BLaER1 (cell line): ENCODE measurements around the gene C1orf50.

Source experiments
- H3K27ac ChIP-seq: shearing (Covaris generic); formaldehyde crosslinking; 2 replicates; pipeline ENCODE4 v1.8.1; 2022
- H3K27me3 ChIP-seq: shearing (Covaris generic); formaldehyde crosslinking; 2 replicates; pipeline ENCODE4 v1.8.1; 2022
- H3K36me3 ChIP-seq: shearing (Covaris generic); formaldehyde crosslinking; 2 replicates; pipeline ENCODE4 v1.8.1; 2022
- H3K4me1 ChIP-seq: shearing (Covaris generic); formaldehyde crosslinking; 2 replicates; pipeline ENCODE4 v1.8.1; 2022
- H3K4me2 ChIP-seq: shearing (Covaris generic); formaldehyde crosslinking; 2 replicates; pipeline ENCODE4 v1.8.1; 2022
- H3K4me3 ChIP-seq: shearing (Covaris generic); formaldehyde crosslinking; 2 replicates; pipeline ENCODE4 v1.8.1; 2022
- H3K9ac ChIP-seq: shearing (Covaris generic); formaldehyde crosslinking; 2 replicates; pipeline ENCODE4 v1.8.1; 2022
- H3K9me3 ChIP-seq: shearing (Covaris generic); formaldehyde crosslinking; 2 replicates; pipeline ENCODE4 v1.8.1; 2022
- H4K20me1 ChIP-seq: shearing (Covaris generic); formaldehyde crosslinking; 2 replicates; pipeline ENCODE4 v1.8.1; 2022
- Cebpa-rat ChIP-seq: shearing (Covaris generic); IDR thresholded peaks from 2 replicates; pipeline ENCODE4 v1.8.1; 2022

Gene C1orf50

DNA sequence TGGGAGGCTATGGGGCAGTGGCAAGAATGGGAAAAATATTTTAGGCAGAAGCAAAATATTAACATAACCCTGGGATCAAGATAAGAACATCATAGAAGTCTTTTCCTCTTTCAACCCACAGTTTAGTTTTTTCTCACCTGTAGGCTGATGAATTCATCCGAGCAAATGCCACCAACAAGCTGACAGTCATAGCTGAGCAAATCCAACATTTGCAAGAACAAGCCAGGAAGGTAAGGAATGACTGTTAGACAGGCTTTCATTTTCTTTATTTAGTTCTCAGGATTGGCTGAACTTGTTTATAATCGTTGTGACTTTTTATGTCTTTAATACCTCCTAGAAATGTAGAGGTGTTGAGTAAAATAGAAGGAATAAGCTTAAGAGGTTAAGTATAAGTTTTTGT is 6.4 kb downstream of the C1orf50 start:
- Histone ChIP-seq H3K9me3 (no peaks in the 10 kb centered on the region), H3K4me2 (no peak overlapping the region), H3K4me3 (no peak overlapping the region), H3K27me3 (no peaks in the 10 kb centered on the region), H3K27ac (no peak overlapping the region), H3K4me1 (peaks cover 10% of the 10 kb centered on the region), H3K9ac (no peak overlapping the region), H4K20me1 (peaks cover 30% of the 10 kb centered on the region), H3K36me3 (peaks cover 88% of the 10 kb centered on the region)
- TF ChIP-seq Cebpa-rat, result no peak

DNA sequence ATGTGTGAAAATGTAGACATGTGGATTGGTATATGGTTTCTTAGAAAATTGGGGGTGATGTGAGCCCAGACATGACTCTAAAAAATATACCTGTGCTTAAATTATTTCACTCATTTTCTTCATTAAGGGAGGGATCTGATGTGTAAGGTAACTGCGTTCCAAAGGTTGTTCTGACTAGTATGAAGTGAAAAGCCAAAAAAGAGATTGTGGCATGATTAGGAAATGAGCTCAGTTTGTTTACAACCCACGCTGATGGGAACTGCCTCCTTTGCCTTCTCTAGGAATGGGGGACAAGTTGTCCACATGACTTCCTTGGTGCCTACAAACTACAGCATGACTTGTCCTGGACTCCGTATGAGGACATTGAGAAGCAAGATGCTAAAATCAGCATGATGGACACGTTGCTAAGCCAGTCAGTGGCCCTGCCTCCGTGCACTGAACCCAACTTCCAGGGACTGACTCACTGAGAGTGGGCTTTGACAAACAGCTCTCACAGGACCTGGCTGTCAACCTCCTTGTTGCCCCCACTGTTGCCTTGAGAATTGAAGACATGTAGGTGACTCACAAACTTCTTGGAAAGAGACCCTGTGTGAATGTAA is 8.0 kb downstream of the C1orf50 start:
- H4K20me1 ChIP-seq, result peaks cover 30% of the 10 kb centered on the region
- H3K27ac ChIP-seq, result no peak overlapping the region
- TF ChIP-seq Cebpa-rat, result no peak
- no peak overlapping the region for H3K4me3 ChIP-seq
- peaks cover 89% of the 10 kb centered on the region for H3K36me3 ChIP-seq
- H3K27me3 ChIP-seq, result no peaks in the 10 kb centered on the region
- H3K9ac ChIP-seq, result no peak overlapping the region
- H3K9me3 ChIP-seq, result no peaks in the 10 kb centered on the region
- no peak overlapping the region for H3K4me2 ChIP-seq
- no peaks in the 10 kb centered on the region for H3K4me1 ChIP-seq

DNA sequence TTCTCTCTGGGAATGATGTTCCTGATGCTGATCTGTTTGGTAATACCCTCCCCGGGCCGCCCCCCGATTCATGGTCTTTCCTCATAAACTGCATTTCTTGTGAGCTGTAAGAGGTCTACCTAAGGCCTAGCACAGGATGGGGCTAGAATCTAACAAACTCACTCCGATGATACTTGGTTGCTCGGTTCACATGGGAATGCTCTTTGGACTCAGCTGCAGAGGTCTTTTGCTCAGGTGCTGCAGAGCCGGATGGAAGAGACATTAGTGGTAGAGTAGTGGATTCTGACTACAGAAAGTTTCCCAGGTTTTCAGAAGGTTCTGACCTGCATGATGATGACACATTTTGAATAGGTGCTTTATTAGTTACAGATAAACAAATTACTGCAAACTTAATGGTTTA is 9.5 kb downstream of the C1orf50 start:
- H3K4me1 ChIP-seq, result no peaks in the 10 kb centered on the region
- H3K4me2 ChIP-seq, result no peak overlapping the region
- TF ChIP-seq Cebpa-rat, result no peak
- no peaks in the 10 kb centered on the region for H3K9me3 ChIP-seq
- no peak overlapping the region for H3K27ac ChIP-seq
- peaks cover 30% of the 10 kb centered on the region for H4K20me1 ChIP-seq
- no peaks in the 10 kb centered on the region for H3K27me3 ChIP-seq
- peaks cover 97% of the 10 kb centered on the region for H3K36me3 ChIP-seq
- H3K4me3 ChIP-seq, result no peak overlapping the region
- no peak overlapping the region for H3K9ac ChIP-seq

DNA sequence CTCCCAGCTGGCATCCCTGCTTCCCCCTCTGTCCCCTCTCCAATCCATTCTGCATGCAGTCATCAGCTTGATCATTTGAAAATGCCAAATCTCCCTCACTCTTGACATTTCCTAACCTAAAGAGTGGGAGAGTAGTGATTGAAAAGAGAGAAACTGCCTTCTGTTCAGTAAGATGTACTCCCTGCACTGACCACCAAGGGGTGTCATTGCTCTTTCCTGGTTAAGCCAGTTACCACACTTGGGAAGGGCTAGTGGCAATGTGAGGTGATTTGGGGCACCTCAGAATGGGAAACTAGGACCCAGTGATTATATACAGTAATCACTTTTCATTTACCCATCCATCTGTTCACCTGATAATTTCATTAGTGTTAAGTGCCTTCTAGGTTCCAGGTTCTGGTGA is 10.8 kb downstream of the C1orf50 start:
- no peak for TF ChIP-seq Cebpa-rat
- Histone ChIP-seq H3K4me3 (no peak overlapping the region), H3K36me3 (peaks cover 98% of the 10 kb centered on the region), H3K9me3 (no peaks in the 10 kb centered on the region), H3K4me2 (no peak overlapping the region), H3K9ac (no peak overlapping the region), H3K27ac (no peak overlapping the region), H4K20me1 (peaks cover 26% of the 10 kb centered on the region), H3K27me3 (no peaks in the 10 kb centered on the region), H3K4me1 (0 out of 2 replicates have a peak, but pooled peaks cover 6% of the 10 kb centered on the region)

DNA sequence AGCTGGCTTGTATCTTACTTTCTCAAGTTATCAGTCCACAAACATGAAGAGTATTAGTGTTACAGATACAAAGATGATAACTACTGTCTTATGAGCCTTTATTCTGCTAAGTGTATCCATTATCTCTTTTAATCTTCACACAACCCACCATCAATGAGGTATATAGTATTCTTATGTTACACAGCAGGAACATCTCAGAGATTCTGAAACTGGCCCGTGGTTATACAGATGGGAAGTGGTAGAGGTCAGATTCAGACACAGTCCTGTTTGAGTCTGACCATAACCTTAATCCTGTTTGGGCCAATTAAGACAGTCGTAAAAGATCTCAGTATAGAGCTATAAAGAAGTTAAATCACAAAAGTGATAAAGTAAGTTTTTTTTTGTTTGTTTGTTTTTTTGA is 12.7 kb downstream of the C1orf50 start:
- TF ChIP-seq Cebpa-rat, result no peak
- H3K36me3 ChIP-seq, result peaks cover 96% of the 10 kb centered on the region
- no peak overlapping the region for H3K27ac ChIP-seq
- H3K4me3 ChIP-seq, result no peak overlapping the region
- no peaks in the 10 kb centered on the region for H3K9me3 ChIP-seq
- no peaks in the 10 kb centered on the region for H3K27me3 ChIP-seq
- H4K20me1 ChIP-seq, result 0 out of 2 replicates have a peak, but pooled peaks cover 11% of the 10 kb centered on the region
- H3K4me2 ChIP-seq, result no peak overlapping the region
- H3K4me1 ChIP-seq, result peaks cover 10% of the 10 kb centered on the region
- H3K9ac ChIP-seq, result no peak overlapping the region

DNA sequence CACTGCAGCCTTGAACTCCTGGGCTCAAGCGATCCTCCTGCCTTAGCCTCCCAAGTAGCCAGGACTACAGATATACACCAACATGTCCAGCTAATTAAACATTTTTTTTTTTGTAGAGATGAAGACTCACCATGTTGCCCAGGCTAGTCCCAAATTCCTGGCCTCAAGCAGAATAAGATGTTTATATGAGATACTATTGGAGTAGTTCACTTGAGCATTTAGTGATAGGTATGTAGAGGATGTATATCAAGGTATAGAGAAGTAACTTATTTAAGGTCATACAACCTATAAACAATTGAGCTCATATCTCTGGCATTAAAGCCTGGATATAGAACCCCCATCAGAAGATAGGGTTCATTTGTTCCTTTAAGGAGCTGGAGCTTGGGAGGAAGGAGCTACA is 13.1 kb downstream of the C1orf50 start:
- peaks cover 92% of the 10 kb centered on the region for H3K36me3 ChIP-seq
- H4K20me1 ChIP-seq, result 0 out of 2 replicates have a peak, but pooled peaks cover 11% of the 10 kb centered on the region
- no peak for TF ChIP-seq Cebpa-rat
- no peak overlapping the region for H3K4me3 ChIP-seq
- no peaks in the 10 kb centered on the region for H3K27me3 ChIP-seq
- H3K9ac ChIP-seq, result no peak overlapping the region
- H3K4me2 ChIP-seq, result no peak overlapping the region
- H3K27ac ChIP-seq, result no peak overlapping the region
- peaks cover 15% of the 10 kb centered on the region for H3K4me1 ChIP-seq
- H3K9me3 ChIP-seq, result no peaks in the 10 kb centered on the region

DNA sequence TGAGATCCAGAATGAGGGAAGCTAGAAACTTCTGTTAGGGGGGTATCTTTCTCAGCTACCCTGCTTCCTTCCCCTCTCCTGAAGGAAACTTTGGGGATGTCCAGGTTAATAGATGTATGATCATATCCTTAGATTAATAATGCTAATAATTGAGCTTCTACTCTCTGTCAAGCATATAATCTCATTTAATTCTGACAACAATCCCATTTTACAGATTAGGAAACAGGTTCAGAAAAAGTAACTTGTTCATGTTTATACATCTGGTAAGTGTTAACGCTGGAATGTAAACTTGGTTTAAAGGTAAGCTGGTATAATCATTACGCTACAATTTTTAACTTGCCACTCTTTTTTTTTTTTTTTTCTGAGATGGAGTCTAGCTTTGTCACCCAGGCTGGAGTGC is 16.0 kb downstream of the C1orf50 start:
- Histone ChIP-seq H3K4me2 (no peak overlapping the region), H3K27ac (no peak overlapping the region), H4K20me1 (no peaks in the 10 kb centered on the region), H3K27me3 (no peaks in the 10 kb centered on the region), H3K36me3 (peaks cover 62% of the 10 kb centered on the region), H3K9ac (no peak overlapping the region), H3K4me1 (peaks cover 24% of the 10 kb centered on the region), H3K9me3 (no peaks in the 10 kb centered on the region), H3K4me3 (no peak overlapping the region)
- no peak for TF ChIP-seq Cebpa-rat

DNA sequence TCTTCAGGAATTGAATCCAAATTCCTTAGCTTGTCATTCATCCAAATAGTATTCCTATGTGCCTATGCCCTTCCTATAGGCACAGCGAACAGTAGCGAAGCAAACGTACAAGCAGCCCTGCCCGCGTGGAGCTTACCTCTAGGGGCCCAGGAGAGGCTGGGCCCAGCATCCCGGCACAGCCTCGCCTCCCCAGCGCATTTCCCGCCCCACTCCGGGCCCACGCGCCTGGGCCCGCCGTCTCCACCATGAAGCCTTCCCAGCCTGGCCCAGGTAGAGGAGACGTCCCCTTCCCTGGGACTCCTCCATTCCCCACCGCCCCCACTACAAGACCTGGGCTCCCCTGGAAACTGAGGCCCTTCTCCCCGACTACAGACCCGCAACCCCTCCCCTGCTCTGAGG is 17.5 kb downstream of the C1orf50 start:
- no peak overlapping the region for H3K4me3 ChIP-seq
- no peaks in the 10 kb centered on the region for H4K20me1 ChIP-seq
- TF ChIP-seq Cebpa-rat, result no peak
- peaks cover 24% of the 10 kb centered on the region for H3K4me1 ChIP-seq
- H3K4me2 ChIP-seq, result peak overlapping the region; percentile 81
- no peaks in the 10 kb centered on the region for H3K9me3 ChIP-seq
- H3K27me3 ChIP-seq, result no peaks in the 10 kb centered on the region
- H3K36me3 ChIP-seq, result peaks cover 50% of the 10 kb centered on the region
- H3K9ac ChIP-seq, result no peak overlapping the region
- no peak overlapping the region for H3K27ac ChIP-seq

DNA sequence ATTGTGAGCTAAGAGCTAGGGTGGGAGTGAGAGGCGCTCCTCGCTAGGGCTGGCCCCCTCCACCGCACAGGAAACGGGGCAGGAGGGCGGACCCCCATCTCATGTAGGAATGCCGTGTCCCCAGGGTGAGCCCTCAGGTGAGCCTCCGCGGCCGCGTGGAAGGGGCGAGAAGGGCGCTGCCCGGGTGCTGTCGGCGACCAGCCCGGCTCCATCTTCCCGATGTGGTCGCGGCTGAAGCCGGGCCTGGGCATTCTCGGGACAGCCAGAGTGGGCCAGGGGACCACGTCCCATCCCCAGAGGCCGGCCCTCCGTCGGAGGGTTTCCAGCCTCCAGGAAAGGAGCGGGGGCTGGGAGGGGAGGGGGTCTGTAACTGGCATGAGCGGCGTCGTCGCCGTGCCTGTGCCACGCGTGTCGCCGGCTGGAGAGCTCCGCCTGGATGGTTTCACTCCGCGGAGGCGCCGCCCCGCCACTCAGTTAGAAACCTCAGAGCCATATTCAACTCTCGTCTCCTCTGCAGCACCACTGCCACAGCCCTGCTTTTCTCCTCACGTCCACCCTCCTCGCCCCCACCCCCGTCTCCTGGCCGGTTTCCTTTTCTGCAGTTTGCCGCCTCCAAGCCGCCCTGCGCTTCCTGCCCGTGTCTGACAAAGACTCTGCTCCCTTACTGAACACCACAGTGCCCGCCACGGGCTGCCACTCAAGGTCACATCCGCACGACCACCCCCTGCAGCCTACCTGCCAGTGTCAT is 18.1 kb downstream of the C1orf50 start, which contains the start of gene TMEM269:
TMEM269 (plus strand) TSS at position 46 of the 748 bp plus-strand sequence. CDS start 4,903 bp downstream, outside the sequence.
- no peak for TF ChIP-seq Cebpa-rat
- no peaks in the 10 kb centered on the region for H3K27me3 ChIP-seq
- peak within 1 kb of the TSS; percentile 15; the same call in 1 of the 2 replicates for H3K9ac ChIP-seq
- H3K36me3 ChIP-seq, result peaks cover 44% of the 10 kb centered on the region
- H3K9me3 ChIP-seq, result no peaks in the 10 kb centered on the region
- no peaks in the 10 kb centered on the region for H4K20me1 ChIP-seq
- peaks cover 24% of the 10 kb centered on the region for H3K4me1 ChIP-seq
- 0 out of 2 replicates have a peak within 1 kb of the TSS, but pooled peaks have one; percentile 38 for H3K4me3 ChIP-seq
- peak within 1 kb of the TSS; percentile 81 for H3K4me2 ChIP-seq
- no peak within 1 kb of the TSS for H3K27ac ChIP-seq

DNA sequence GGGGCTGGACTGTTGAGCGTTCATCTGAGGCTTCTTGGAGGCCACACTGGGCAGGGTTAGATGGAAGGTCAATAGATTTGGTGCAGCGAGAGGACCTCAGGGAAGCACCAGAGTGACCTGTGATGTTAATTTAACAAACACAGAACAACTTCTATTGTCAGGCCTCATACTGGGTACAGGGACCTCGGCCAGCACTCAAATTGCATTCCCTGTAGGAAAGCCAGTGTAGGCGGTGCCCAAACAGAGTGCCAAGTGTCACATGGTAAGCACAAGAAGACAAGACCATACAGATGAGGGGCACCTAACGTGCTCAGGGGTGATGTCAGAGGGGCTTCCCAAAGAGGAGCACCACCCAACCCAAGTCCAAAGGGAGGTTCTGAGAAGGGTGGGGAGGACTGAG is 19.0 kb downstream of the C1orf50 start:
- H3K4me3 ChIP-seq, result no peak overlapping the region
- H3K4me1 ChIP-seq, result peaks cover 24% of the 10 kb centered on the region
- TF ChIP-seq Cebpa-rat, result no peak
- H3K9ac ChIP-seq, result no peak overlapping the region
- peak overlapping the region; percentile 81 for H3K4me2 ChIP-seq
- H3K9me3 ChIP-seq, result no peaks in the 10 kb centered on the region
- no peaks in the 10 kb centered on the region for H4K20me1 ChIP-seq
- H3K36me3 ChIP-seq, result peaks cover 34% of the 10 kb centered on the region
- H3K27ac ChIP-seq, result no peak overlapping the region
- no peaks in the 10 kb centered on the region for H3K27me3 ChIP-seq
